GM23338 (cell line): ENCODE results near the gene RALY.

ENCODE experiments used
- CREB1 ChIP-seq: fragments of 250-450 bp; sonication (Bioruptor Pico); IDR thresholded peaks from 2 replicates; pipeline ENCODE4 v1.5.0; 2020; ENCODE audit warnings: low read depth, mild to moderate bottlenecking, moderate library complexity
- EZH2 ChIP-seq: fragments of 200-600 bp; sonication (generic); IDR thresholded peaks from one replicate; pipeline ENCODE4 v1.8.0; 2017; ENCODE audit warnings: antibody characterized with exemption, mild to moderate bottlenecking, low read depth; ENCODE audit not compliant: unreplicated experiment
- EZH2phosphoT487 ChIP-seq: fragments of 200-600 bp; sonication (generic); IDR thresholded peaks from one replicate; pipeline ENCODE4 v1.8.1; 2018; ENCODE audit warnings: antibody characterized with exemption; ENCODE audit not compliant: unreplicated experiment
- POLR2AphosphoS5 ChIP-seq: IDR thresholded peaks from 2 replicates; pipeline ENCODE4 v1.6.1; 2016; ENCODE audit warnings: antibody characterized with exemption, low read depth
- STAT1 ChIP-seq: IDR thresholded peaks from one replicate; pipeline ENCODE4 v1.6.1; 2016; ENCODE audit warnings: antibody characterized with exemption; ENCODE audit not compliant: unreplicated experiment
- ZNF331 ChIP-seq: fragments of 250-450 bp; sonication (Bioruptor Pico); IDR thresholded peaks from 2 replicates; pipeline ENCODE4 v1.5.0; 2020; ENCODE audit warnings: low read depth, mild to moderate bottlenecking, moderate library complexity
- TF ChIP-seq, protein P1 (sequence below), 2 experiments: fragments of 200-600 bp in 1 of 2; sonication (generic) in 1 of 2; conservative IDR thresholded peaks; 2 replicates each; pipeline versions ENCODE4 v1.5.1 to v1.6.1; 2016 to 2017; ENCODE audit warnings: antibody characterized with exemption in 2 of 2, low read depth in 2 of 2, mild to moderate bottlenecking in 2 of 2, moderate library complexity in 1 of 2
- TF ChIP-seq, protein P2 (sequence below): IDR thresholded peaks from one replicate; pipeline ENCODE4 v1.6.1; 2018; ENCODE audit warnings: antibody characterized with exemption; ENCODE audit not compliant: unreplicated experiment
- TF ChIP-seq, protein P3 (sequence below): IDR thresholded peaks from 2 replicates; pipeline ENCODE4 v1.6.1; 2016; ENCODE audit warnings: antibody characterized with exemption

DNA sequence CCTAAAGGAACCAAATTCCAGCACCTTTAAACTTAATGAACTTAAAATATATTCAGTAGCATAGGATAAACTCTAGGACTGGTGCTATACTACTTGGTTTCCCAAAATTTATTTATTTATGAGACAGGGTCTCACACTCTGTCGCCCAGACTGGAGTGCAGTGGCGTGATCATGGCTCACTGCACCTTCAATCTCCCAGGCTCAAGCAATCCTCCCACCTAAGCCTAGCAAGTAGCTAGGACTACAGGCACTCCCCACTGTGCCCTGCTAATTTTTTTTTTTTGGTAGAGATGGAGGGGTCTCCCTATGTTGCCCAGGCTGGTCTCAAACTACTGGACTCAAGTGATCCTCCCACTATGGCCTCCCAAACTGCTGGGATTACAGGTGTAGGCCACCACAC is 96.9 kb downstream of the RALY start:
- TF ChIP-seq ZNF331 (CRISPR knock-in tag), result no peak
- TF ChIP-seq, protein P1, sequence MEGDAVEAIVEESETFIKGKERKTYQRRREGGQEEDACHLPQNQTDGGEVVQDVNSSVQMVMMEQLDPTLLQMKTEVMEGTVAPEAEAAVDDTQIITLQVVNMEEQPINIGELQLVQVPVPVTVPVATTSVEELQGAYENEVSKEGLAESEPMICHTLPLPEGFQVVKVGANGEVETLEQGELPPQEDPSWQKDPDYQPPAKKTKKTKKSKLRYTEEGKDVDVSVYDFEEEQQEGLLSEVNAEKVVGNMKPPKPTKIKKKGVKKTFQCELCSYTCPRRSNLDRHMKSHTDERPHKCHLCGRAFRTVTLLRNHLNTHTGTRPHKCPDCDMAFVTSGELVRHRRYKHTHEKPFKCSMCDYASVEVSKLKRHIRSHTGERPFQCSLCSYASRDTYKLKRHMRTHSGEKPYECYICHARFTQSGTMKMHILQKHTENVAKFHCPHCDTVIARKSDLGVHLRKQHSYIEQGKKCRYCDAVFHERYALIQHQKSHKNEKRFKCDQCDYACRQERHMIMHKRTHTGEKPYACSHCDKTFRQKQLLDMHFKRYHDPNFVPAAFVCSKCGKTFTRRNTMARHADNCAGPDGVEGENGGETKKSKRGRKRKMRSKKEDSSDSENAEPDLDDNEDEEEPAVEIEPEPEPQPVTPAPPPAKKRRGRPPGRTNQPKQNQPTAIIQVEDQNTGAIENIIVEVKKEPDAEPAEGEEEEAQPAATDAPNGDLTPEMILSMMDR (conservative IDR thresholded peaks at IDR 0.05; ENCODE audit: low read depth in 2 of 2), result no peak
- TF ChIP-seq EZH2, result no peak
- no peak for TF ChIP-seq POLR2AphosphoS5
- no peak for TF ChIP-seq CREB1 (CRISPR knock-in tag)
- no peak for TF ChIP-seq EZH2phosphoT487
- TF ChIP-seq, protein P2, sequence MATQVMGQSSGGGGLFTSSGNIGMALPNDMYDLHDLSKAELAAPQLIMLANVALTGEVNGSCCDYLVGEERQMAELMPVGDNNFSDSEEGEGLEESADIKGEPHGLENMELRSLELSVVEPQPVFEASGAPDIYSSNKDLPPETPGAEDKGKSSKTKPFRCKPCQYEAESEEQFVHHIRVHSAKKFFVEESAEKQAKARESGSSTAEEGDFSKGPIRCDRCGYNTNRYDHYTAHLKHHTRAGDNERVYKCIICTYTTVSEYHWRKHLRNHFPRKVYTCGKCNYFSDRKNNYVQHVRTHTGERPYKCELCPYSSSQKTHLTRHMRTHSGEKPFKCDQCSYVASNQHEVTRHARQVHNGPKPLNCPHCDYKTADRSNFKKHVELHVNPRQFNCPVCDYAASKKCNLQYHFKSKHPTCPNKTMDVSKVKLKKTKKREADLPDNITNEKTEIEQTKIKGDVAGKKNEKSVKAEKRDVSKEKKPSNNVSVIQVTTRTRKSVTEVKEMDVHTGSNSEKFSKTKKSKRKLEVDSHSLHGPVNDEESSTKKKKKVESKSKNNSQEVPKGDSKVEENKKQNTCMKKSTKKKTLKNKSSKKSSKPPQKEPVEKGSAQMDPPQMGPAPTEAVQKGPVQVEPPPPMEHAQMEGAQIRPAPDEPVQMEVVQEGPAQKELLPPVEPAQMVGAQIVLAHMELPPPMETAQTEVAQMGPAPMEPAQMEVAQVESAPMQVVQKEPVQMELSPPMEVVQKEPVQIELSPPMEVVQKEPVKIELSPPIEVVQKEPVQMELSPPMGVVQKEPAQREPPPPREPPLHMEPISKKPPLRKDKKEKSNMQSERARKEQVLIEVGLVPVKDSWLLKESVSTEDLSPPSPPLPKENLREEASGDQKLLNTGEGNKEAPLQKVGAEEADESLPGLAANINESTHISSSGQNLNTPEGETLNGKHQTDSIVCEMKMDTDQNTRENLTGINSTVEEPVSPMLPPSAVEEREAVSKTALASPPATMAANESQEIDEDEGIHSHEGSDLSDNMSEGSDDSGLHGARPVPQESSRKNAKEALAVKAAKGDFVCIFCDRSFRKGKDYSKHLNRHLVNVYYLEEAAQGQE, result no peak
- TF ChIP-seq STAT1, result no peak
- TF ChIP-seq, protein P3, sequence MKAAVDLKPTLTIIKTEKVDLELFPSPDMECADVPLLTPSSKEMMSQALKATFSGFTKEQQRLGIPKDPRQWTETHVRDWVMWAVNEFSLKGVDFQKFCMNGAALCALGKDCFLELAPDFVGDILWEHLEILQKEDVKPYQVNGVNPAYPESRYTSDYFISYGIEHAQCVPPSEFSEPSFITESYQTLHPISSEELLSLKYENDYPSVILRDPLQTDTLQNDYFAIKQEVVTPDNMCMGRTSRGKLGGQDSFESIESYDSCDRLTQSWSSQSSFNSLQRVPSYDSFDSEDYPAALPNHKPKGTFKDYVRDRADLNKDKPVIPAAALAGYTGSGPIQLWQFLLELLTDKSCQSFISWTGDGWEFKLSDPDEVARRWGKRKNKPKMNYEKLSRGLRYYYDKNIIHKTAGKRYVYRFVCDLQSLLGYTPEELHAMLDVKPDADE, result no peak
